ENCODE measurements around the gene DNAH8. TPM values are rescaled to one million over a fixed set of nuclear protein-coding genes. Genes with fewer than 3 reads are reported as not detected.

The DNAH8 gene
- total RNA-seq, 1 experiment from 2014 or later = 0.05 TPM

GRCh38 chr6:39076623-39077535, 361.8 kb downstream of the DNAH8 start:
- DNase-seq = no peak
- no TSS peak for BruUV-seq (replicated peaks)
- no peak overlapping the region for H3K27ac Mint-ChIP-seq (ENCODE audit: unreplicated experiment)
- CTCF ChIA-PET = no interaction called here
- no peaks in the 10 kb centered on the region for H3K36me3 Mint-ChIP-seq (ENCODE audit: insufficient read depth, unreplicated experiment)
- intact Hi-C loops (cut with micrococcal nuclease; ENCODE audit: unreplicated experiment) = no loop called here
- no peaks in the 10 kb centered on the region for H3K4me1 Mint-ChIP-seq (ENCODE audit: low read depth, unreplicated experiment)
- no peak overlapping the region for H3K4me3 Mint-ChIP-seq (ENCODE audit: low read depth, unreplicated experiment)
- no peaks in the 10 kb centered on the region for H3K27me3 Mint-ChIP-seq (ENCODE audit: unreplicated experiment)
- no peaks in the 10 kb centered on the region for H3K9me3 Mint-ChIP-seq (ENCODE audit: low read depth, unreplicated experiment)
- no peak for TF ChIP-seq CTCF (IDR thresholded peaks at IDR 0.05; ENCODE audit: unreplicated experiment)

- Mint-ChIP-seq H3K27me3 (ENCODE audit: unreplicated experiment) (peaks cover 1% of the 10 kb centered on the region), H3K36me3 (ENCODE audit: insufficient read depth, unreplicated experiment) (no peaks in the 10 kb centered on the region), H3K27ac (ENCODE audit: unreplicated experiment) (no peak overlapping the region), H3K9me3 (ENCODE audit: low read depth, unreplicated experiment) (no peaks in the 10 kb centered on the region), H3K4me3 (ENCODE audit: low read depth, unreplicated experiment) (no peak overlapping the region), H3K4me1 (ENCODE audit: low read depth, unreplicated experiment) (no peaks in the 10 kb centered on the region)
- no TSS peak for BruUV-seq (replicated peaks)
- intact Hi-C loops (cut with micrococcal nuclease; ENCODE audit: unreplicated experiment) = no loop called here
- no peak for TF ChIP-seq CTCF (IDR thresholded peaks at IDR 0.05; ENCODE audit: unreplicated experiment)
- no peak for DNase-seq
- CTCF ChIA-PET = no interaction called here
Observed at GRCh38 chr6:39077882-39078594, 362.9 kb downstream of the DNAH8 start.

- Mint-ChIP-seq H3K4me3 (ENCODE audit: low read depth, unreplicated experiment) (no peak overlapping the region), H3K27me3 (ENCODE audit: unreplicated experiment) (peaks cover 8% of the 10 kb centered on the region)
Observed at GRCh38 chr6:39078695-39079094, 363.6 kb downstream of the DNAH8 start.

More at GRCh38 chr6:39078695-39079094, 363.6 kb downstream of the DNAH8 start:
- intact Hi-C loops (cut with micrococcal nuclease; ENCODE audit: unreplicated experiment) = no loop called here
- CTCF ChIA-PET = no interaction called here
- Mint-ChIP-seq H3K36me3 (ENCODE audit: insufficient read depth, unreplicated experiment) (no peaks in the 10 kb centered on the region), H3K27ac (ENCODE audit: unreplicated experiment) (no peak overlapping the region), H3K9me3 (ENCODE audit: low read depth, unreplicated experiment) (no peaks in the 10 kb centered on the region), H3K4me1 (ENCODE audit: low read depth, unreplicated experiment) (no peaks in the 10 kb centered on the region)
- TF ChIP-seq CTCF (IDR thresholded peaks at IDR 0.05; ENCODE audit: unreplicated experiment) = no peak
- BruUV-seq (replicated peaks) = no TSS peak
- DNase-seq = no peak
